Peyer's patch (tissue), 4 donors: ENCODE measurements around the gene ARHGAP18. TPM values are rescaled to one million over a fixed set of nuclear protein-coding genes. Genes with fewer than 3 reads are reported as not detected.

Experiments
- DNase-seq, 3 donors: peaks; one replicate each; pipeline ENCODE4 v3.0.0-alpha.2; 2017 to 2019
- H3K27ac ChIP-seq, 4 donors: fragments of 200-600 bp; sonication (generic); one replicate each; pipeline ENCODE4 v1.5.1; 2016 to 2019
- H3K27me3 ChIP-seq, 2 donors: fragments of 200-600 bp; sonication (generic); one replicate each; pipeline ENCODE4 v1.5.1; 2019
- H3K36me3 ChIP-seq, 3 donors: fragments of 200-600 bp; sonication (generic); one replicate each; pipeline ENCODE4 v1.5.1; 2016 to 2019
- H3K4me1 ChIP-seq, 4 donors: fragments of 200-600 bp; sonication (generic); one replicate each; pipeline ENCODE4 v1.5.1; 2016 to 2019
- H3K4me3 ChIP-seq, 4 donors: fragments of 200-600 bp; sonication (generic); 1 replicate in 3 of 4; 2 replicates in 1 of 4; pipeline ENCODE4 v1.5.1; 2016 to 2019; ENCODE audit warnings: mild to moderate bottlenecking in 1 of 4
- H3K9me3 ChIP-seq, 4 donors: fragments of 200-600 bp; sonication (generic); one replicate each; pipeline ENCODE4 v1.5.1; 2016 to 2019; ENCODE audit warnings: mild to moderate bottlenecking in 1 of 4
- CTCF ChIP-seq, 6 experiments: fragments of 450-650 bp in 4 of 6; fragments of 200-600 bp in 2 of 6; sonication (generic) in 1 of 6; IDR thresholded peaks; one replicate each; pipeline ENCODE4 v1.5.1; 2017 to 2019; ENCODE audit warnings: antibody characterized with exemption in 6 of 6, mild to moderate bottlenecking in 3 of 6, moderate library complexity in 1 of 6
- POLR2A ChIP-seq, 2 donors: fragments of 450-650 bp; IDR thresholded peaks; one replicate each; pipeline ENCODE4 v1.5.1; 2017; ENCODE audit warnings: antibody characterized with exemption in 2 of 2, mild to moderate bottlenecking in 2 of 2, moderate library complexity in 2 of 2
- total RNA-seq, 4 donors: library from RNA; depleted of rRNA; stranded (reverse); fragments of >200 nt; gene quantifications; one replicate each; pipeline ENCODE4 v1.1.0, GENCODE V29; 2016

ARHGAP18 gene
- total RNA-seq, 4 donors from 2014 or later: 26.1 to 45.4 (median 33.5) TPM

- Histone ChIP-seq H3K27ac (no peak overlapping the region), H3K9me3 (no peaks in the 10 kb centered on the region), H3K4me1 (peaks cover 0 to 19% (median 0%) of the 10 kb centered on the region in 4 donors), H3K27me3 (no peaks in the 10 kb centered on the region), H3K36me3 (no peaks in the 10 kb centered on the region), H3K4me3 (no peak overlapping the region)
- DNase-seq: no peak
- TF ChIP-seq CTCF (IDR thresholded peaks at IDR 0.05) (no peak), POLR2A (IDR thresholded peaks at IDR 0.05) (no peak)
Observed at GRCh38 chr6:129697788-129698187, 12.2 kb downstream of the ARHGAP18 start.

- Histone ChIP-seq H3K36me3 (no peaks in the 10 kb centered on the region), H3K27ac (no peak overlapping the region), H3K27me3 (no peaks in the 10 kb centered on the region), H3K4me1 (peaks cover 0 to 22% (median 0%) of the 10 kb centered on the region in 4 donors), H3K4me3 (no peak overlapping the region), H3K9me3 (no peaks in the 10 kb centered on the region)
- no peak for TF ChIP-seq CTCF (IDR thresholded peaks at IDR 0.05)
- TF ChIP-seq POLR2A (IDR thresholded peaks at IDR 0.05): no peak
- DNase-seq: no peak
Observed at GRCh38 chr6:129696843-129697242, 13.1 kb downstream of the ARHGAP18 start.

GRCh38 chr6:129696028-129696418, 14.0 kb downstream of the ARHGAP18 start:
- H3K9me3 ChIP-seq: no peaks in the 10 kb centered on the region
- H3K27ac ChIP-seq: no peak overlapping the region
- H3K4me1 ChIP-seq: peaks cover 0 to 26% (median 0%) of the 10 kb centered on the region in 4 donors
- H3K4me3 ChIP-seq: no peak overlapping the region
- H3K36me3 ChIP-seq: no peaks in the 10 kb centered on the region
- H3K27me3 ChIP-seq: no peaks in the 10 kb centered on the region
- no peak for TF ChIP-seq CTCF (IDR thresholded peaks at IDR 0.05)
- no peak for TF ChIP-seq POLR2A (IDR thresholded peaks at IDR 0.05)
- DNase-seq: no peak

DNA sequence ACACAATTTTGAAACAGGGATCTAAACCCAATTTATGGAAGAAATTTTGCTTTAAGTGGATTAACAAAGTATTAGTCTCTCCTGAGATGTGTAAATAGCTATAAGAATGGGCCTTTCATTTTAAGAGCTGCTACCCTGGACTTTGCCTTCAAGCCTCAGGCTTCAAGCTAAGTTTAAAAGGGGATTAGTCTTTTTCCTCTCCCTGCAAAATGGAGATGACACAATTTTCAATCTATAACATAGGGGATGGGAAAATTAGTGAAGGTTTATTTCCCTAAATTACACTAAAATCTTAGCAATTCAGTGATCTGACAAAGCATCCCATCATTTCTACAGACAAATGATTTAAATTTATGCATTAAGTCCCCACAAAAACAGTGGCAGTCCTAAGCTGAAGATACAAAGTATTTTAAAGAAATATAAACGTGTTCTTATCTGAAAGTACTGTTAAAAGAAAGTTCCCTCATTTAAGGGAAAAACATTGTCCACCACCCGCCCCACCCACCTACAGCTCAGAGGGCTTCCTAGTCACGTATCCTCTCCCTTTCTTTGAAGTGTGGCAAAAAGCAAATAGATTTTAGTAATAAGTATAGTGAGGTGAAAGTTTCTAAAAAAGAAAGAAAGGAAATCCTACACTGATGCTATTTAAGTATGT, 14.5 kb downstream of the ARHGAP18 start:
- H3K27me3 ChIP-seq: no peaks in the 10 kb centered on the region
- TF ChIP-seq CTCF (IDR thresholded peaks at IDR 0.05) (no peak), POLR2A (IDR thresholded peaks at IDR 0.05) (no peak)
- H3K4me3 ChIP-seq: no peak overlapping the region
- no peaks in the 10 kb centered on the region for H3K9me3 ChIP-seq
- H3K27ac ChIP-seq: no peak overlapping the region
- DNase-seq: no peak
- H3K4me1 ChIP-seq: peaks cover 0 to 26% (median 0%) of the 10 kb centered on the region in 4 donors
- H3K36me3 ChIP-seq: no peaks in the 10 kb centered on the region

GRCh38 chr6:129694036-129694435, 15.9 kb downstream of the ARHGAP18 start:
- Histone ChIP-seq H3K4me3 (no peak overlapping the region), H3K27me3 (no peaks in the 10 kb centered on the region), H3K36me3 (no peaks in the 10 kb centered on the region), H3K27ac (no peak overlapping the region), H3K9me3 (no peaks in the 10 kb centered on the region), H3K4me1 (peaks cover 0 to 26% (median 0%) of the 10 kb centered on the region in 4 donors)
- TF ChIP-seq POLR2A (IDR thresholded peaks at IDR 0.05) (no peak), CTCF (IDR thresholded peaks at IDR 0.05) (no peak)
- no peak for DNase-seq
